Gastrocnemius medialis (tissue), 4 donors: ENCODE results near the gene ZIC5.

Source experiments
- POLR2A ChIP-seq, 2 donors: fragments of 450-650 bp; IDR thresholded peaks; one replicate each; pipeline ENCODE4 v1.6.1; 2017; ENCODE audit warnings: antibody characterized with exemption in 2 of 2, mild to moderate bottlenecking in 2 of 2, moderate library complexity in 2 of 2
- TF ChIP-seq, protein P1 (sequence below), 5 experiments: fragments of 450-650 bp in 3 of 5; fragments of 200-600 bp in 2 of 5; sonication (generic) in 2 of 5; IDR thresholded peaks in 4 of 5; conservative IDR thresholded peaks in 1 of 5; 1 replicate in 4 of 5; 2 replicates in 1 of 5; pipeline ENCODE4 v1.5.1; 2016 to 2019; ENCODE audit warnings: antibody characterized with exemption in 5 of 5, mild to moderate bottlenecking in 3 of 5, moderate library complexity in 3 of 5

DNA sequence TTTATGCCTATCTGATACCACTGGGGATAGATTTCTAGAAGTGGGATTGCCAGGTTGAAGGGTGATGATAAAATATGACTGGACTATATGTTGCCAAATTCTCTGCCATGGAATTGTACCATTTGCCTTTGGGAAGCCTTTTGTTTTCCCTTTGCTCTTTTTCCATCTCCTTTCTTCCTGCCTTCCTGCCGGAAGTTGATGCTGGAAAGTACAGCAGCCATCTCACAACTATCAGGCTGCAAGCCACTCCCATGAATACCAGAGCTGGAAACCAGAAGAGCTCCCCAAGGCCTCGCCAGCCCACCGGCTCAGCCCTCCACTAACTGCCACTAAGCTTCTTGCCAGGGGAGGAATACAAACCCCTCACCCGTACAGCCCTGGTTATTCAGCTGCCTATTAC lies 29.7 kb downstream of the ZIC5 start:
- no peak for TF ChIP-seq POLR2A (IDR thresholded peaks at IDR 0.05)
- TF ChIP-seq, protein P1, sequence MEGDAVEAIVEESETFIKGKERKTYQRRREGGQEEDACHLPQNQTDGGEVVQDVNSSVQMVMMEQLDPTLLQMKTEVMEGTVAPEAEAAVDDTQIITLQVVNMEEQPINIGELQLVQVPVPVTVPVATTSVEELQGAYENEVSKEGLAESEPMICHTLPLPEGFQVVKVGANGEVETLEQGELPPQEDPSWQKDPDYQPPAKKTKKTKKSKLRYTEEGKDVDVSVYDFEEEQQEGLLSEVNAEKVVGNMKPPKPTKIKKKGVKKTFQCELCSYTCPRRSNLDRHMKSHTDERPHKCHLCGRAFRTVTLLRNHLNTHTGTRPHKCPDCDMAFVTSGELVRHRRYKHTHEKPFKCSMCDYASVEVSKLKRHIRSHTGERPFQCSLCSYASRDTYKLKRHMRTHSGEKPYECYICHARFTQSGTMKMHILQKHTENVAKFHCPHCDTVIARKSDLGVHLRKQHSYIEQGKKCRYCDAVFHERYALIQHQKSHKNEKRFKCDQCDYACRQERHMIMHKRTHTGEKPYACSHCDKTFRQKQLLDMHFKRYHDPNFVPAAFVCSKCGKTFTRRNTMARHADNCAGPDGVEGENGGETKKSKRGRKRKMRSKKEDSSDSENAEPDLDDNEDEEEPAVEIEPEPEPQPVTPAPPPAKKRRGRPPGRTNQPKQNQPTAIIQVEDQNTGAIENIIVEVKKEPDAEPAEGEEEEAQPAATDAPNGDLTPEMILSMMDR (IDR thresholded peaks at IDR 0.05 in 4 of 5, conservative IDR thresholded peaks at IDR 0.05 in 1 of 5): no peak
